ENCODE results near the gene ADAMTS7.
"Not testable (repeated sequence)": the region's sequence is repeated elsewhere in the genome, so short reads cannot be mapped to it uniquely, and the experiment has no call there.

Gene ADAMTS7

DNA sequence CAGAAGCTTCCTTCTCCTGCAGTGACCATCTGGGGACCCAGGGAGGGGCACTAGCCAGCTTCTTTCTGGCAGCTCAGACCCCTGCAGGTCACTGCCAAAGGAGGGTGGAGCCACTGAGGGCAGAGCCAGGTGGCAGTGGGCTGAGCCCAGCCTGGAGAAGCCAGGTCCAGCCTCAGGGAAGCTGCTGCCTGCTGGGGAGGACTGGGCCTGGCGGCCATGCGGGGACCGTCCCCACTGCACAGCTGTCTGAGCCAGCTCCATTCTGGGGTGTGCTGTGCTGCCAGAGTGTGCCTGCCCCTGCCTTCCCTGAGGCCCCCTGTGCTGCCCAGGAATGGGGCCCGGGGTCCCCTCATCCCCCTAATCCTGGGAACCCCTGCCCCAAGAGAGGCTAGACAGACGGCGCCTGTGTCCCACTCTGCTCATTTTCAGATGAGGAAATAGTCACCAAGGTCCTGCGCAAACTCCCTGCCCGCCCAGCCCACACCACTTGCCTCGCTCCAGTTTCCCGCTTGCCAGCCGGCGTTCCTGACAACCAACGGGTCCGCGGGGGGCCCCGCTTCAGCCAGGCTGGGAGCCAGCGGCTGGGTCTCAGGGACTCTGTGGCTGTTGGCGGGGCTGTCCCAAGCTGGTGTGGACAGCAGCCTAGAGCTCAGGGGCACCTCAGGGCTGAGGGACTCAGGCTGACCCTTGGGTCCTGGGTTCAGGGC, 46.0 kb downstream of the ADAMTS7 start:
- peak in 3 of 56 donors; percentile 10 to 42 (median 30) for DNase-seq

DNA sequence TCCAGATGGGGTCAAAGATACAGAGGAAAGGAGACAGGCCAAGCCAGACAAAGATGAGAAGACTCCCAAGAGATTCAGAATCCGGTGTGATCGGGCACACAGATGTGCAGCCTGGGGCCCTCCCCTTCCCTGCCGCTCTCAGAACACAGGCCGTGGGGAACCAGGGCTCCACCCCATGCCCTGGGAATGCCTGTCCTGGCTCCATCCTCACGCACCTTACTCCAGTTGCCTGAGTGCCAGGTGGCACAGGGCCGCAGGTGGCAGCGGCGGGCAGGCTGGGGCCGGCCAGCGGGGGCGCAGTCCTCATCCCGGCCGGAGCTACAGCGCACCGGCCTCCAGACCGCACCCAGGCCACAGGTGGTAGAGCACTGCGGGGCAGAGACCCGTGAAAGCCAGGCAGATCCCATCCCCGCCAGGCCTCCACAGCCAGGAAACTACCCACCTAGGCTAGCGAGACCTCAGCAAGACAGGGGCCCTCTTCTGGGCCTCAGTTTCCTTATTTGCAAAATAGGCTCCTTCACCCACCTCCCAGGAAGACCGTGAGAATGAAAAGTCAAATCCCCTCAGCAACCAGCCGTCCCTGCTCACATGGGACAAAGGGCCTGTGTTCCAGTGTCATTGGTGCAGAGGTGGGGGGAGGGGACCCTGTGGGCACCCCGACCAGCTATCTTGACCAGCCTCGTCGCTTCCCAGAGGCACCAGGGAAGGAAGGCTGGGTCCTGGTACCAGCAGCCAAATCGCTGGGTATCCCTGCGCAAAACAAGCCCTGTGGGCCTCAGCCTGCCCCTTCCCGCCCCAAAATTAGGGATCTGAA, 46.7 kb downstream of the ADAMTS7 start:
- DNase-seq: peak in 4 of 56 donors; percentile 17 to 31 (median 26)

GRCh38 chr15:78763796-78764241, 47.4 kb downstream of the ADAMTS7 start:
- DNase-seq: no peak

- DNase-seq: no peak
Measured at GRCh38 chr15:78762985-78763795, 48.1 kb downstream of the ADAMTS7 start.

- not testable (repeated sequence) for DNase-seq
Measured at GRCh38 chr15:78762386-78762961, 48.8 kb downstream of the ADAMTS7 start.

DNA sequence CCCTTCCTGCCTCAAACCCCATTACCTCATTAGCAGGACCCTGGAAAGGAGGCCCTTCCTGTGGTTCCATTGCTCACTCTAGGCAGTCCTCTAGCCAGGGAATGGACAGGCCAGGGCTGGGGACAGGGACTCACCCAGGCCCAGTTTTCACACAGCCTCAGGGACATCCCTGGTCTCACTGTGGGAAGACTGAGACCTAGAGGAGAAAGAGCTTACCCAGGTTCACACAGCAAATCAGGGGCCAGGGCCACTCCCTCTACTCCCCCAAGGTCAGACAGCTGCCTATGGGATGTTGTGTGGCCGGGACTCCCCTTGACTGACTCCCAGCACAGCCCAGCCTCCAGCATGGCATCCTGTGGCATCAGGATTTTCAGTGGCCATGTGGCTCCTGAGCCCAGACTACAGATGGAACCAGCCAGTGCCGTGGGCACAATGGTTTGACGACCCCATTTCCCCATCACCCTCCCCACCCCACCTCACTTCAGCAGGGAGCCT, 49.3 kb downstream of the ADAMTS7 start:
- DNase-seq: no peak

GRCh38 chr15:78761475-78761874, 49.8 kb downstream of the ADAMTS7 start:
- DNase-seq: not testable (repeated sequence)

DNA sequence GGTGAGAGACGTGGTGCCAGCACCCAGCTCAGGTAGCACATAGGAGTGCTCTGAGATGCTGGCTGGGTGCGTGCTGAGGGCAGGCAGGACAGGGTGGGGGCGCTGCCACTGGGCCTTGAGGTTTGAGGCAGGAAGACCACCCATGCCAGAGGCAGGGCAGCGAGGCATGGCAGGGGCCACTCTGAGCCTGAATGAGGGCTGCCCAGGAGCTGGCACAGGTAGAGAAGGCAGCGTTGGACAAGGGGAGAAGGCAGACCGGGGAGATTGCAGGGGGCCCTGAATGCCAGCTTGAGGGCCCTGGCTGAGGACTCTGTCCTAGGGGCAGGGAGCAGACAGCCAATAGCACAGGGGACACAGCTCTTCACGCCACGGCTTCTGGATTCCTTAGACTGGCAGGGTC, 50.2 kb downstream of the ADAMTS7 start:
- DNase-seq: no peak

DNA sequence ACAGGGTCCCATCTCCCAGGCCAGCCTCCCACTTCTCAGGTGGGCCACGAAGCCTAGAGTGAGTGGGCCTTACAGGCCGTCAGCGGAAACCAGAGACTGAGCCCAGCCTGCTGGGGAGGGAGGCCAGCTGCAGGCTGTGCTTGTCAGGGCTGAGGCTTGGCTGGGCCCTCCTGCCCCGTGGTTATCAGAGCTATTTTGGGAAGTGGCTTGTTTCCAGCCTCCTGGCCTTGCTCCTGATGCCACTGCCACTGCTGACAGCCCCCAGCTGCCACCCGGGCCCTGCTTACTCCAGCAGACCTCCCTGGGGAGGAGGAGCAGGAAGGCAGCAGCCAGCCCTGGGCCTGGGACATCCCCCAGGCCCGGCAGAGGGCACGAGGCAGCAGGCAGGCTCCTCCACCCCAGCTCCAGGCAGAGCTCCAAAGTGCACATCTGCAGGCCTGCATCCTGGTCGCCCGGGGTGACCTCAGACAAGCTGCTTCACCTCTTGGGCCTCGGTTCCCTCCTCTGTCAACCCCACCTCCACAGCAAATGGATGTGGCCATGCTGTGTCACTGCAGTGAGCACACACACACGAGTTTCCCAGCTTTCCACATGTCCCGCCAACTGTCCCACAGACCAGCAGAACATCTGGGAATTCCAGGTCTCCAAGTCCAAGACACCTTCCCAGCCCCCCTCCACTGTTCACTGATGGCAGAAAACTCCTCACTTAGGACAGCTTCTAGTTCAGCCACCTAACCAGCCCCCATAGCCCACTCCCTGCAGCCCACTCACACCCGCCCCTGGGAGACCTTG, 51.0 kb downstream of the ADAMTS7 start:
- peak in 38 of 56 donors; percentile 6 to 79 (median 36) for DNase-seq

DNA sequence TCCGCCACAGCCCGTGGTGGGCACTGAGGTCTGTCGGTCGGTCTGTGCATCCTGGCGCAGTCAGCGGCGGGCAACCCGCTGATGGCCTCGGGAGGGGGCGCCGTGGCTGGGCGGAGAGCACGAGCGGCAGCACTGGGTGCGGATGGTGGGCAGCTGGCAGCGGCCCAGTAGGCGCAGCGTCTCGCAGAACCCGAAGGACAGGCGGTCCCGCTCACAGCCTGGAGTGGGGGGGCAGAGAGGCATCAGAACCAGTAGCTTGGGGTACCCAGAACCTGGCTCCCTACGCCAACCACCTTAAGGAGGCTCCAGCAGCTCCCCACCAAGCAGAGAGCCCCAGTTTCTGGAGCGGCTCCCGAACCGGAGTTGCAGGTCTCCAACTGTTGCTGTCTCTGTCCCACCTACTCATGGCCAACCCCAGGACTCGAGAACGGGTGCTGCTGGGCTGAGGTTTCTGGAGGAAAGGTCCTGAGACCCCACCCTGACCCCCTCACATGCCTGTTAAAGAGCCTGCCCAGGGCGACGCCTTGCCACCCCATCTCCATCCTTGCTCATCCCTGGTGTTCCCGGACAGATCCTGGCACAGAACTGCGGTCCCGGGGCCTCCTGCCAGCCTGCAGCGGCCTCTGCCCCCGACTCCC, 51.8 kb downstream of the ADAMTS7 start:
- DNase-seq: not testable (repeated sequence)

DNA sequence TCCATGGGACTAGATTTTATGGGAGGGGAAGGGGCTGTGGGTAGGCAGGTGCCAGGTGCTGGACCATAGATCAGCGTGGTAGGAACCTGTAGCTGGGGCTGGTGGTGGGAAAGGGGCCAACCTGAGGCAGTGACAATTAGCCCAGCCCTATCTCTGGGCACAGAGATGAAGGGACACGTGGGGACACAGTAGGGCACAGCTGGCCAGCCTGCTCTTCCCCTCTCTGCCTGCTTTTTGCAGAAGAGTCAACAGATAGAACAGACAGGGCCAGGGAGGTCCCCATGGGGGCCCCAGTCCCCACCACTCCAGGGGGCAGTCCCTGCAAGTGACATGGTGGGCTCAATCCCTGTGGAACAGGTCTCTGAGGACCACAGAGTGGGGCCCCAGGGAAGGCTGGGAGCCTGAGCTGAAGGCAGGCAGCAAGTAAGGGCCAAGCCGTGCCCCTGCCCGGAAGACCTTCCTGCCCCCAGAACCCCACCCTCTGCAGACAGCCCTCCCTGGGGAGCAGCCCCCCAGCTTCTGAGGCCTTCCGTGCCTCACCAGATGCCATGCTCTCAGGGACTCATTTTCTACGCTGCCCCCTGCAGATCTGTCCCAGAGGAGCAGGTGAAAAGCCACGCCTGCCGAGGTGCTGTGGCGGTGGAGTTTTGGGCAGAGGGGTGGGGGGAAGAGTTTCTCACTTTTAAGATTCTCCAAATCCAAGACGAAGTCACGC, 52.6 kb downstream of the ADAMTS7 start:
- DNase-seq: not testable (repeated sequence)

- DNase-seq: not testable (repeated sequence)
Measured at GRCh38 chr15:78758084-78758483, 53.2 kb downstream of the ADAMTS7 start.

GRCh38 chr15:78757636-78757905, 53.7 kb downstream of the ADAMTS7 start:
- DNase-seq: no peak

- peak in 50 of 56 donors; percentile 18 to 81 (median 46) for DNase-seq
Measured at GRCh38 chr15:78756781-78757635, 54.3 kb downstream of the ADAMTS7 start.

GRCh38 chr15:78755900-78756591, 55.2 kb downstream of the ADAMTS7 start:
- DNase-seq: peak in 7 of 56 donors; percentile 12 to 45 (median 28)

- DNase-seq: not testable (repeated sequence)
Measured at GRCh38 chr15:78754637-78755280, 56.5 kb downstream of the ADAMTS7 start.
